CD4-positive, alpha-beta memory T cell (primary cell): Measurements from ENCODE around the gene PEX26. TPM values are rescaled to one million over a fixed set of nuclear protein-coding genes. Genes with fewer than 3 reads are reported as not detected.
"Not testable (repeated sequence)": the region's sequence is repeated elsewhere in the genome, so short reads cannot be mapped to it uniquely, and the experiment has no call there.

ENCODE experiments used
- CTCF ChIA-PET: fragments of 350-600 bp; sonication (Branson Sonifier 250); formaldehyde crosslinking; loops from one replicate; lab custom pipeline; 2021; ENCODE audit warnings: inconsistent platforms; ENCODE audit not compliant: partially characterized antibody; lab: Charles Lee
- POLR2A ChIA-PET: fragments of 350-600 bp; sonication (Branson Sonifier 250); formaldehyde crosslinking; loops from one replicate; lab custom pipeline; 2021; ENCODE audit not compliant: partially characterized antibody; lab: Charles Lee
- DNase-seq, 5 donors: peaks; one replicate each; pipeline versions ENCODE4 v3.0.0 to v3.0.0-alpha.2; 2020 to 2022; ENCODE audit warnings: mixed read lengths in 1 of 5
- H3K27ac ChIP-seq: one replicate; pipeline ENCODE4 v1.7.0; 2013; ENCODE audit warnings: low read depth, low read length
- H3K27me3 ChIP-seq: 2 replicates; pipeline ENCODE4 v1.7.0; 2013; ENCODE audit warnings: mild to moderate bottlenecking, low read length, moderate library complexity; ENCODE audit not compliant: insufficient read depth
- H3K36me3 ChIP-seq: 2 replicates; pipeline ENCODE4 v1.7.0; 2013; ENCODE audit warnings: mild to moderate bottlenecking, low read length, moderate library complexity; ENCODE audit not compliant: insufficient read depth
- H3K4me1 ChIP-seq: 2 replicates; pipeline ENCODE4 v1.7.0; 2013; ENCODE audit warnings: mild to moderate bottlenecking, low read length, moderate library complexity; ENCODE audit not compliant: insufficient read depth
- H3K4me3 ChIP-seq, 2 donors: one replicate each; pipeline ENCODE4 v1.7.0; 2013; ENCODE audit warnings: low read length in 2 of 2, mild to moderate bottlenecking in 1 of 2
- H3K9me3 ChIP-seq, 2 donors: one replicate each; pipeline ENCODE4 v1.7.0; 2013; ENCODE audit warnings: low read length in 2 of 2, control low read depth in 1 of 2; ENCODE audit not compliant: control insufficient read depth in 1 of 2
- H3K27ac Mint-ChIP-seq, 7 donors: one replicate each; pipeline ENCODE4 v1.8.0; 2020 to 2021; ENCODE audit warnings: mixed read lengths in 7 of 7, mild to moderate bottlenecking in 6 of 7, inconsistent platforms in 3 of 7, moderate library complexity in 3 of 7
- H3K27me3 Mint-ChIP-seq, 2 donors: one replicate each; pipeline ENCODE4 v1.8.0; 2020 to 2021; ENCODE audit warnings: mixed read lengths in 2 of 2
- H3K36me3 Mint-ChIP-seq, 2 donors: one replicate each; pipeline ENCODE4 v1.8.0; 2020 to 2021; ENCODE audit warnings: mixed read lengths in 2 of 2, inconsistent platforms in 1 of 2, mild to moderate bottlenecking in 1 of 2
- H3K4me1 Mint-ChIP-seq, 4 donors: one replicate each; pipeline ENCODE4 v1.8.0; 2020 to 2021; ENCODE audit warnings: mixed read lengths in 4 of 4, mild to moderate bottlenecking in 1 of 4
- H3K4me3 Mint-ChIP-seq, 8 donors: one replicate each; pipeline ENCODE4 v1.8.0; 2020 to 2021; ENCODE audit warnings: mixed read lengths in 8 of 8, mild to moderate bottlenecking in 7 of 8, moderate library complexity in 6 of 8, inconsistent platforms in 3 of 8
- H3K9me3 Mint-ChIP-seq, 8 donors: one replicate each; pipeline ENCODE4 v1.8.0; 2020 to 2021; ENCODE audit warnings: mixed read lengths in 8 of 8, mild to moderate bottlenecking in 5 of 8, inconsistent platforms in 3 of 8, moderate library complexity in 1 of 8
- intact Hi-C: fragments of 100-400 bp; cut with micrococcal nuclease; formaldehyde crosslinking; loops from one replicate; pipeline ENCODE4 v1.15.1; 2023
- polyA plus RNA-seq, 2 donors: library from polyadenylated mRNA; unstranded; fragments of 300-500 nt; fragmentation: Illumina TruSeq; gene quantifications; one replicate each; pipeline ENCODE4 v1.2.3, GENCODE V29; 2021
- total RNA-seq, 2 experiments: library from RNA; stranded (reverse); gene quantifications; one replicate each; pipeline ENCODE4 v1.2.3, GENCODE V29; 2021

The PEX26 gene
- total and polyA plus RNA-seq, 4 experiments from 2014 or later, result 1.4 to 39.6 (median 22.7) TPM

GRCh38 chr22:18096823-18097222 lies 19.0 kb downstream of the PEX26 start:
- POLR2A ChIA-PET, result no interaction called here
- Mint-ChIP-seq H3K9me3 (peaks cover 0 to 2% (median 0%) of the 10 kb centered on the region in 8 donors), H3K4me1 (peaks cover 4 to 6% (median 5%) of the 10 kb centered on the region in 4 donors), H3K4me3 (no peak overlapping the region), H3K36me3 (peaks cover 32 to 40% of the 10 kb centered on the region in 2 donors), H3K27me3 (no peaks in the 10 kb centered on the region), H3K27ac (no peak overlapping the region)
- Histone ChIP-seq H3K36me3 (no peaks in the 10 kb centered on the region), H3K9me3 (no peaks in the 10 kb centered on the region), H3K27me3 (no peaks in the 10 kb centered on the region), H3K4me3 (no peak overlapping the region), H3K27ac (no peak overlapping the region), H3K4me1 (peaks cover 5% of the 10 kb centered on the region)
- intact Hi-C loops, result no loop called here
- DNase-seq, result no peak
- CTCF ChIA-PET, result no interaction called here

- Histone ChIP-seq H3K27ac (no peak overlapping the region), H3K4me1 (no peaks in the 10 kb centered on the region), H3K36me3 (no peaks in the 10 kb centered on the region), H3K27me3 (no peaks in the 10 kb centered on the region), H3K4me3 (no peak overlapping the region), H3K9me3 (no peaks in the 10 kb centered on the region)
- Mint-ChIP-seq H3K9me3 (peaks cover 0 to 10% (median 2%) of the 10 kb centered on the region in 8 donors), H3K27me3 (peaks cover 4 to 7% of the 10 kb centered on the region in 2 donors), H3K4me1 (peaks cover 0 to 4% (median 0%) of the 10 kb centered on the region in 4 donors), H3K36me3 (peaks cover 53% of the 10 kb centered on the region in 2 donors), H3K4me3 (no peak overlapping the region), H3K27ac (no peak overlapping the region)
- POLR2A ChIA-PET, result interaction anchor here (0.8 kb wide), 1 partner anchor 23 kb away, joined by 3 read pairs; the partner anchor contains the start of gene PEX26
- CTCF ChIA-PET, result no interaction called here
- intact Hi-C loops, result no loop called here
- no peak for DNase-seq
Observed at GRCh38 chr22:18100781-18101180, 23.0 kb downstream of the PEX26 start.

- DNase-seq, result no peak
- Mint-ChIP-seq H3K36me3 (peaks cover 49 to 54% of the 10 kb centered on the region in 2 donors), H3K27ac (no peak overlapping the region), H3K27me3 (peaks cover 7 to 9% of the 10 kb centered on the region in 2 donors), H3K9me3 (peaks cover 0 to 13% (median 7%) of the 10 kb centered on the region in 8 donors), H3K4me1 (peaks cover 0 to 3% (median under 1%) of the 10 kb centered on the region in 4 donors), H3K4me3 (no peak overlapping the region)
- Histone ChIP-seq H3K27me3 (no peaks in the 10 kb centered on the region), H3K4me3 (no peak overlapping the region), H3K4me1 (no peaks in the 10 kb centered on the region), H3K9me3 (no peaks in the 10 kb centered on the region), H3K36me3 (no peaks in the 10 kb centered on the region), H3K27ac (no peak overlapping the region)
- intact Hi-C loops, result no loop called here
- POLR2A ChIA-PET, result interaction anchor here (0.8 kb wide), 1 partner anchor 24 kb away, joined by 3 read pairs; the partner anchor contains the start of gene PEX26
- CTCF ChIA-PET, result no interaction called here
Observed at GRCh38 chr22:18101536-18101935, 23.7 kb downstream of the PEX26 start.

- POLR2A ChIA-PET, result no interaction called here
- H3K36me3 ChIP-seq, result no peaks in the 10 kb centered on the region
- H3K4me1 ChIP-seq, result no peaks in the 10 kb centered on the region
- peak overlapping the region in 1 of 7 donors; percentile 9 for H3K27ac Mint-ChIP-seq
- H3K4me3 Mint-ChIP-seq, result no peak overlapping the region
- no peak overlapping the region for H3K4me3 ChIP-seq
- H3K27ac ChIP-seq, result no peak overlapping the region
- H3K36me3 Mint-ChIP-seq, result peaks cover 46 to 57% of the 10 kb centered on the region in 2 donors
- H3K27me3 Mint-ChIP-seq, result peaks cover 12 to 14% of the 10 kb centered on the region in 2 donors
- peaks cover 0 to 17% (median 12%) of the 10 kb centered on the region in 8 donors for H3K9me3 Mint-ChIP-seq
- no peaks in the 10 kb centered on the region for H3K9me3 ChIP-seq
- H3K27me3 ChIP-seq, result no peaks in the 10 kb centered on the region
- intact Hi-C loops, result no loop called here
- CTCF ChIA-PET, result interaction anchor here (0.6 kb wide), 1 partner anchor 46 kb away, joined by 4 read pairs; the partner anchor contains the start of gene USP18
- DNase-seq, result no peak
- H3K4me1 Mint-ChIP-seq, result peaks cover 0 to 3% (median under 1%) of the 10 kb centered on the region in 4 donors
Observed at GRCh38 chr22:18103527-18104269, 25.9 kb downstream of the PEX26 start.

GRCh38 chr22:18104566-18104965 lies 26.8 kb downstream of the PEX26 start:
- Mint-ChIP-seq H3K9me3 (peaks cover 0 to 17% (median 12%) of the 10 kb centered on the region in 8 donors), H3K36me3 (peaks cover 42 to 56% of the 10 kb centered on the region in 2 donors), H3K4me3 (no peak overlapping the region), H3K4me1 (peaks cover 2 to 7% (median 4%) of the 10 kb centered on the region in 4 donors), H3K27me3 (peaks cover 15 to 19% of the 10 kb centered on the region in 2 donors), H3K27ac (no peak overlapping the region)
- no peaks in the 10 kb centered on the region for H3K4me1 ChIP-seq
- no peak overlapping the region for H3K27ac ChIP-seq
- intact Hi-C loops, result no loop called here
- no peak for DNase-seq
- no peaks in the 10 kb centered on the region for H3K9me3 ChIP-seq
- no peaks in the 10 kb centered on the region for H3K36me3 ChIP-seq
- H3K27me3 ChIP-seq, result no peaks in the 10 kb centered on the region
- ChIA-PET CTCF (no interaction called here), POLR2A (no interaction called here)
- H3K4me3 ChIP-seq, result no peak overlapping the region

- Mint-ChIP-seq H3K9me3 (peaks cover 0 to 17% (median 12%) of the 10 kb centered on the region in 8 donors), H3K27me3 (peaks cover 22 to 26% of the 10 kb centered on the region in 2 donors), H3K4me1 (peaks cover 8 to 17% (median 10%) of the 10 kb centered on the region in 4 donors), H3K36me3 (peaks cover 36 to 49% of the 10 kb centered on the region in 2 donors)
- H3K4me3 ChIP-seq, H3K27ac ChIP-seq, H3K27ac Mint-ChIP-seq, H3K4me3 Mint-ChIP-seq, H3K9me3 ChIP-seq, intact Hi-C loops, H3K36me3 ChIP-seq, DNase-seq, H3K4me1 ChIP-seq, CTCF ChIA-PET, POLR2A ChIA-PET, H3K27me3 ChIP-seq: not testable (repeated sequence)
Observed at GRCh38 chr22:18105981-18106380, 28.2 kb downstream of the PEX26 start.

- CTCF ChIA-PET, H3K4me3 ChIP-seq, H3K27me3 ChIP-seq, H3K36me3 ChIP-seq, H3K4me1 ChIP-seq, POLR2A ChIA-PET, H3K4me3 Mint-ChIP-seq, intact Hi-C loops, H3K27ac ChIP-seq, DNase-seq, H3K9me3 ChIP-seq: not testable (repeated sequence)
- H3K27me3 Mint-ChIP-seq, result peaks cover 24 to 27% of the 10 kb centered on the region in 2 donors
- peaks cover 29 to 41% of the 10 kb centered on the region in 2 donors for H3K36me3 Mint-ChIP-seq
- peaks cover 8 to 22% (median 10%) of the 10 kb centered on the region in 4 donors for H3K4me1 Mint-ChIP-seq
- peak overlapping the region in 1 of 7 donors; percentile 57 for H3K27ac Mint-ChIP-seq
- H3K9me3 Mint-ChIP-seq, result peaks cover 0 to 17% (median 11%) of the 10 kb centered on the region in 8 donors
Observed at GRCh38 chr22:18106550-18107341, 29.0 kb downstream of the PEX26 start.
